ENCODE data around the gene ACSL1.

The ACSL1 gene

DNA sequence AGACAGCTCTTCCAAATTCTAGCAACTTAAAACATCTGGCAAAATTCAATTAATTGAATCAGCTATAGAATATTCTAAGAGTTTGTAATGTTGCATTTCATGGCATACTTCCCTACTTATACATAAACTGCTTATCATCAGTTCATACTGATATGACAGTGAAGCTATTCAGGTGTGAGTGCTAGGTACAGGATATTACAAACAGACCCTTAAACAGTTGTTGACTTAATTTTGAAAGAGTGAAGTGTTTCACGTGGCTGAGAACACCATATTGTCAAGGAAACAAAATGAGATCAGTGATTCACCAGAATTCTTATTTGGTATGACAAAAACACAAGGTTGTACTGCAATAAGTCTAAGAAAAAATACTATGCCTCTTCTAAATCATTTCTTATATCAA is 119.3 kb downstream of the ACSL1 start:
- DNase-seq (ENCODE audit: low read depth) = no peak
- TF ChIP-seq, protein P1, sequence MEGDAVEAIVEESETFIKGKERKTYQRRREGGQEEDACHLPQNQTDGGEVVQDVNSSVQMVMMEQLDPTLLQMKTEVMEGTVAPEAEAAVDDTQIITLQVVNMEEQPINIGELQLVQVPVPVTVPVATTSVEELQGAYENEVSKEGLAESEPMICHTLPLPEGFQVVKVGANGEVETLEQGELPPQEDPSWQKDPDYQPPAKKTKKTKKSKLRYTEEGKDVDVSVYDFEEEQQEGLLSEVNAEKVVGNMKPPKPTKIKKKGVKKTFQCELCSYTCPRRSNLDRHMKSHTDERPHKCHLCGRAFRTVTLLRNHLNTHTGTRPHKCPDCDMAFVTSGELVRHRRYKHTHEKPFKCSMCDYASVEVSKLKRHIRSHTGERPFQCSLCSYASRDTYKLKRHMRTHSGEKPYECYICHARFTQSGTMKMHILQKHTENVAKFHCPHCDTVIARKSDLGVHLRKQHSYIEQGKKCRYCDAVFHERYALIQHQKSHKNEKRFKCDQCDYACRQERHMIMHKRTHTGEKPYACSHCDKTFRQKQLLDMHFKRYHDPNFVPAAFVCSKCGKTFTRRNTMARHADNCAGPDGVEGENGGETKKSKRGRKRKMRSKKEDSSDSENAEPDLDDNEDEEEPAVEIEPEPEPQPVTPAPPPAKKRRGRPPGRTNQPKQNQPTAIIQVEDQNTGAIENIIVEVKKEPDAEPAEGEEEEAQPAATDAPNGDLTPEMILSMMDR (IDR thresholded peaks at IDR 0.05; ENCODE audit: low read length, missing control alignments) = no peak
- no peak overlapping the region for H3K4me3 ChIP-seq (replicated peaks; ENCODE audit: low read depth, low read length)

DNA sequence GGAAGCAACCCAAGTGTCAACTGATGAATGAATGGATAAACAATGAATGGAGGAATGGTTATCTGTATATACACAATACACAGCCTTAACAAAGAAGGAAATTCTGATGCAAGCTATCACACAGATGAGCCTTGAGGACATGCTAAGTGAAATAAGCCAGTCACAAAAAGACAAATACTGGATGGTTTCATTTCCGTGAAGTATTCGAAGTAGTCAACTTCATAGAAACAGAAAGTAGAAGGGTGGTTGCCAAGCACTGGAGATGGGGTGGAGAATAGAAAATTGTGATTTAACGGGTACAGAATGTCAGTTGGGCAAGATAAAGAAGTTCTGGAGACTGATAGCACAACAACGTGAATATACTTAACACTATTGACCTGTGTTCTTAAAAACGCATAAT is 120.1 kb downstream of the ACSL1 start:
- TF ChIP-seq, protein P1 (IDR thresholded peaks at IDR 0.05; ENCODE audit: low read length, missing control alignments) = no peak
- H3K4me3 ChIP-seq (replicated peaks; ENCODE audit: low read depth, low read length) = no peak overlapping the region
- DNase-seq (ENCODE audit: low read depth) = no peak

All from fibroblast of pulmonary artery (primary cell).